EL (cell line): Measurements from ENCODE around the gene DPF3.

ENCODE experiments used
- DNase-seq: peaks from one replicate; pipeline ENCODE4 v3.0.0-alpha.2; 2016

Gene DPF3

GRCh38 chr14:72893636-72894322 is at the start of gene DPF3:
Gene DPF3, minus strand, starts transcription at chr14:72894101. Its CDS starts 13 bp downstream, at chr14:72894088.
- DNase-seq = peak; percentile 98

GRCh38 chr14:72942934-72943333 is 49.0 kb upstream of the DPF3 start:
- DNase-seq = no peak

GRCh38 chr14:72941286-72941985 is 47.5 kb upstream of the DPF3 start:
- DNase-seq = no peak

DNA sequence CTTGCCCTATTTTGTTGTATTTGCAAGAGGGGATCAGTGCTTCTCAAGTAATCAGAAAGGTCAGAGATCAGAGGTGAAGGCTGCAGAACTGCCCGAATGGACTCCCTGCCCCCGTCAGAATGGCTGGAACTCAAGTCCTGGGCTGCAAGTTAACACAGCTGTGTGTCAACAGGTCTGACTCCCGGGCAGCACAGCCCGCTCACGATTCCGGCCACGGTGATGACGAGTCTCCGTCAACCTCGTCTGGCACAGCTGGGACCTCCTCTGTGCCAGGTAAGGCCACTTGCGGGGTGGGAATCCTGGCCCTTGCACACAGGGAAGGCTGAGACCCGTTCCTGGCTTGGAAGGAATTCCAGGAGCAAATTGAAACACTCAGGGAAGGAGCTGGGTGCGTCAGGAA is 45.7 kb upstream of the DPF3 start:
- no peak for DNase-seq

DNA sequence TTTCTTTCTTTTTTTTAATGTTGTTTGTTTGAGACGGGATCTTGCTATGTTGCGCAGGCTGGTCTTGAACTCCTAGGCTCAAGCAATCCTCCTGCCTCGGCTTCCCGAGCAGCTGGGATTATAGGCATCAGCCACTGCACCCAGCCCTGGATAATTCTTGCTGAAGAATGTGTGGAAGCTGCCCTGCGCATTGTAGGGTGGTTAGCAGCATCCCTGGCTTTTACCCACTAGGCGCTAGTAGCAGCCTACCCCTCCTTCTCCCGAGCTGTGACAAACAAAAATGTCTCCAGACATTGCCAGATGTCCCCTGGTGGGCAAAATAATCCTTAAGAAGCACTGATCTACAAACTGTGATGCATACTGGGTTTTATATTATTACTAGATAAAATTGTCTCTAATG is 39.0 kb upstream of the DPF3 start:
- no peak for DNase-seq

DNA sequence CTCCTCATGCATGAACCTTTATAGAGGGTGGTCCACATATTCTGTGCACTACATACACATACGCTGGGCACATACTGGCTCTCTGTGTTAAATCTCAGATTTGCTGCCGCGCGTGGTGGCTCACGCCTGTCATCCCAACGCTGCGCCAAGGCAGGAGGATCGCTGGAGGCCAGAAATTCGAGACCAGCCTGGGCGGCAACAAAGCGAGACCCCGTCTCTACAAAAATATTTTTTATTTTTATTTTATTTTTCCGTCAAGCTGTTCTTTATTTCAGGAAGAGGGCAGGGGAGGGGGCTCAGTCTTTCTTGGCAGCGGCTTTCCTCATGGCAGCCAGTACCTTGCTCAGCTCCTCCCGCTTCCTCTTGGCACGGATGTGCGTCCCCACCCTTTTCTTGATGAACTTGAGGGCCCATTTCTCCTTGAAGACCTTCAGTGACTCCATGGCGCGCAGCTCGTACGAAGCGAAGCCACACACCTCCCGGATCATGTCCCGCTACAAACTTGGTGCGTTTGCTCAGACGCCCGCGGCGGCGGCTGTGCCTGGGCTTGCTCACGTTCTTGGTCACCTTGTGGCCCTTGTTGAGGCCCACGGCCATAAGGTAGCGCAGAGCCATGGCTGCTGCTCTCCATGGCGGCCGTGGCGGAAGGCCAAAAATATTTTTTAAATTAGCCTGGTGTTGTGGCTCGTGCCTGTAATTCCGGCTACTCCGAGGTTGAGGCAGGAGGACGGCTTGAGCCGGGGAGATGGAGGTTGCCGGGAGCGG is 35.6 kb upstream of the DPF3 start:
- no peak for DNase-seq

DNA sequence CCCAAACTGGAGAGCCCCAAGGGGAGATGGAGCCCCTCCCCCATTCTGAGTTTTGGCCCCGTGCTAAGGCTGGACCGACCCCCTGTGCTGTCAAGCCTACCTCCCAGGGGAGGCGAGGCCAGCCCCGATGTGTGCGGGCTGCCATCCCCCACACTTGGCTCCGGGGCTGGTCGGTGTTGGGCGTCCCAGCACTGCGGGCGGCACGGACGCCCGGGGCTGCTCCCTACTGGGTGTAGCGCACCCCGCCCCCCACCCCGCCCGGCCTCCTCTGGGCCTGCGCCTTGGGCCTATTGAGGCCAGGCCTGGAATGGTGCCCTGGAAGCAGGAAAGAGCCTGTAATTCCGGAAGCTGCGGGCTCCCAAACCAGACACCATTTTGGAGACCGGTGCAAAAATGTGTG is 35.0 kb upstream of the DPF3 start:
- no peak for DNase-seq

DNA sequence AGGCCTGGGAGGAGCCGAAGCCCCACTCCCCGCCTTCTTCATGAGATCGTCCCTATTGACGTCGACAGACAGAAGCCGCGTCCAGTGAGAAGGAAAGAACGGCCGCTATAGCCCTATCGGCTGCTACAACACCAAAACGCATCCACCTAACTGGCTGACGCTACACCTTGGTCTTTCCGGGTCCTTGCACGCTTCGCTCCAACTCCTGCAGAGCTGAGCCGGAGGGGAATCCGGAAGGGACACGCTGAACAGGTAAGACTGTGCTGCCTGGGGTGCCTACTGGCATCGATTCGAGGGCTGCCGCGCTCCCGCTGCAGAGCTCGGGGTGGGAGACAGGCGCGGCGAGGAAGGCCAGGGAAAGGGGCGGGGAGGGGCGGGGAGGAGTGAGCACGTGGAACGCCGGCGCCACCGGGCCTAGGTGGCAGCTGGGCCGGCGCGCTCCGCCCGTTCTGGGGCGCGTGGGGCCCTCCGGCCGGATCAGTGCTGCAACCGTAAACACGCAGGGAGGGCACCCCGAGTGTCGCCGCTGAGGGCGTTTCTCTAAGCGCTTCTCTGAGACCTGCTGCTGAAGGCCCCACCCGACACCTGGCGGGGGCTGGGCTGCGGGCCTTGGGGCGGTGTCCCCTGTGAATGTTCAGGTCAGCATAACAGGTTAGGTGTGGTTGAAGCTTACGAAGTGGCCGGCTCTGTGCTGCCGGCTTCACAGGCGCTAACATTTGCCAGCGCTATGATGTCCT is 32.6 kb upstream of the DPF3 start, which contains the start of gene DCAF4:
DCAF4 (plus strand) TSS at position 173 of the 737 bp plus-strand sequence. CDS start 11,515 bp downstream, outside the sequence.
- DNase-seq = peak; percentile 99

DNA sequence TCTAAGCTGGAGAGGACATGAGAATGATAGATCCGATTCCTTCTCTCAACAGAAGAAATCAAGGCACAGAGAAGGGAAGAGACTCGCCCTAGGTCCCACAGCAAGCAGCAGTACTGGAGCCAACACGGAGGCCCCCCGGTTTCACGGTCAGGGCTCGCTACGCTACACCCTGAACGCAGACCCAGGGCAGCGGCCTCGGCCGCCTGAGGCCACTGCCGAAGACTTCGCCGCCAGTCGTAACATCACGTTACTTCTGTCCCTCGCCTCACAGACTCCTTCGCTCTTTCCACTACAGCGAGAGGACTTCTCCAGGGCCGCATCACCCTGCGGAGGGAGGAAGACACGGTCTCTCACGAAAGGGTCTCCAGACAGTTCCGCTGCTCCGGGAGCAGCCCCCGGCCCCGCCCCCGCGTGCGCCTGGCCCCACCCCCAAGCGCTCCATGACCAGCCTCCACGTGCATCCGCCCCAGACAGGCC is 32.0 kb upstream of the DPF3 start:
- no peak for DNase-seq

- no peak for DNase-seq
Measured at GRCh38 chr14:72925171-72925759, 31.4 kb upstream of the DPF3 start.

DNA sequence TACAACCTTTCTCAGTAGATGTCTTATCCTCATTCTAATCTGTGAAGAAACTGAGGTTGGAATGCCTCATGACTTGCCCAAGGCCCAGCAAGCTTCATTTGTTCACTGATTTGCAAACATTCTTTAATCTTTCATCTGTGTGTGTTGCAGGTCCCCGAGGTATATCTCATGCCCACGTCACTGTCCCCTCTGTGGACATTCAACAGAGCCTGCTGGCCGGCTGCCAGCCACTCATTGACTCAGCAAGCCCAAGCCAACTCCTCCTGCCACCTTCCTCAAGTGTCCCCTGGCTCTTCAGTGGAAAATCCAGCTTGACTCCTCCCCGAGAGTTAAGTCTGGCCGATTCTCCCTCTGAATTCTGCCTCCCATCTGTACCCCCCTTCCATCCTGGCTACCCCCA is 30.4 kb upstream of the DPF3 start:
- DNase-seq = no peak

GRCh38 chr14:72921396-72921795 is 27.5 kb upstream of the DPF3 start:
- no peak for DNase-seq

DNA sequence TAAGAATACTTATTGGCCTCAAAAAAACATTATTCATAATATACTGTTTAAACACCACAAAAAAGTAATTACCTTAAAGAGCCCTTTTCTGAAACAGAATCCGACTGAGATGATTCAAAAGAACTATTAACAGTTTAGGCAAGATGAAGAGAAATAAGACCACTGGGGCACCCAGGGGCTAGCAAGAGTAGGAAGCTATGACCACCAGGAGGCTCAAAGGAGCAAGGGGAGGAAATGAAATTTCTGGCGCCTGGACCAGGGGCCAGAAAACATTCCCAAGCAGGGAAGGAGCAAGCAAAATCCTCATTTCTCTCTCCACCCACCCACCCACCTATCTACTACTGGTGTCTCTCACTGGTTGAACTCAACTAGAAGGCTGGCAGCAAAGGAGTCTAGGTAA is 26.1 kb upstream of the DPF3 start:
- DNase-seq = no peak

DNA sequence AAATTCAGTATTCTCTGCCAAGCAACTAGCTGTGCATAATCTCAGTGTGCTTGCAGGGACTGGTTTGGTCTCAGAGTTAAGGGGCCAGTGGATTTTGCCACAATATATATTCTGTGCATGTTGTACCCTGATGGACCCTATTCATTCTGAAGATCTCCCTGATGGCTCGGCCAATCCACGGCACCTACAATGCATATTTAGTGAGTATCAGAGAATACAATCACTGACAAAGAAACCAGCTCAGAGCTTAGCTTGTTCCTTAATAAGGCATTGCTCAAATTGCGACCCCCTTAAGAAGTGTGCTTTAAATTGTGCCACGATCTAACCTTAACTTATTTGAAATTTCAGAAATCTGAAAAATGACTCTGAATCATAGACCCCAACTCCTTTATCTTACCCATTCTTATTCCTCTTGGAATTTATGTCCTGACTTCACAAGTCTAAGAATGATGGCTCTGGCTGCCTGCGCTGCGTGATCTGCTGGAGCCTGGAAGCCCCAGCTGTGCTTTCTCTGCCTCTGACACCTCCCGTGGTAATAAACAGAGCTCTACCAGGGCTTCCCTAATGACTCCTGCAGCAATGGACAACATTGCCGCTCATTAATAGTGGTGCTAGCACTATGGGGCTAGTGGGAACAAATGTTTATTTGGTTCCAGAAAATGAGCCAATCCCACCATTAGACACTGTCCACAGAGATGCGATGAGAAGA is 23.3 kb upstream of the DPF3 start:
- no peak for DNase-seq

DNA sequence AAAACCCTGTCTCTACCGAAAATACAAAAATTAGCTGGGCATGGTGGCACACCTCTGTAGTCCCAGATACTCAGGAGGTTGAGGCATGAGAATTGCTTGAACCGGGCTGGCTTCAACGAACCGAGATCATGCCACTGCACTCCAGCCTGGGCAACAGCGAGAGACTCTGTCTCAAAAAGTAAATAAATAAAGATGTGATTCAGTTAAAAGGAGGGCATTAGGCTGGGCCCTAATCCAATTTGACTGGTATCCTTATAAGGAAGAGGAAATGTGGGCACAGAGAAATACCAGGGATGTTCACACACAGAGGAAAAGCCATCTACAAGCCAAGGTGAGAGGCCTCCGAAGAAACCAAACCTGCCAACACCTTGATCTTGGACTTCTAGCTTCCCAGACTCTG is 22.3 kb upstream of the DPF3 start:
- peak; percentile 49 for DNase-seq

DNA sequence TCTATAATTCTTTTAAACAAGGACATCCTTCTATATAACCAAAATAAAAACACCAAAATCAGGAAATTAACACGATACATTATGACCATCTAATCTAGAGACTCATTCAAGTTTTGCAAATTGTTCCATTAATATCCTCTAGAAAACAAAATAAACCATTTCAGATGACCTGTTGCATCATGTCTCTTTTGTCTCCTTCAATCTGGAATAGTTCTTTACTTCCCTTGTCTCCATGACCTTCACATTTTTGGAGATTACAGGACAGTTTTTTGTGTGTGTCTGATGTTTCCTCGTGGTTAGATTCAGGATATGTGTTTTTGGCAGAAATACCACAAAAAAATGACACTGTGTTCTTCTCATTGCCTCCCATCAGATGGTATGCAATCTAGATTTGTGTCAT is 19.9 kb upstream of the DPF3 start:
- DNase-seq = no peak

- no peak for DNase-seq
Measured at GRCh38 chr14:72909163-72909562, 15.3 kb upstream of the DPF3 start.

DNA sequence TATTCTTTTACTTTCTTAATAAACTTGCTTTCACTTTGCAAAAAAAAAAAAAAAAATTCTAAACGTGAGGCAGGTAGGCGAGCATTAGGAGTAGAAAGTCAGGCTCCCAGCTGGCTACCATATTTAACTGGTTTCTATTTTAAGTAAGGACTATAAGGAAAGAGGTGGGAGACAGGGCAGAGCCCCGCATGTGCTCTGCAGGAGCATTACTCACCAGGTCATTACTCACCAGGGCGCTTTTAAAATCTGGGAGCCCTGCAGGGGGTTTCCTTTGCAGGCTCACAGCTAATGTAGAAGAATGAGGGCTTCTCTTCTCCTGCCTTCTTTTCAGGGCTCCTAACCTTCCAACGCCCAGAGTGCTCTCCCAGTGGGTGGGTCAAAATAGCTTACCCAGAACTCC is 14.0 kb upstream of the DPF3 start:
- peak; percentile 92 for DNase-seq

DNA sequence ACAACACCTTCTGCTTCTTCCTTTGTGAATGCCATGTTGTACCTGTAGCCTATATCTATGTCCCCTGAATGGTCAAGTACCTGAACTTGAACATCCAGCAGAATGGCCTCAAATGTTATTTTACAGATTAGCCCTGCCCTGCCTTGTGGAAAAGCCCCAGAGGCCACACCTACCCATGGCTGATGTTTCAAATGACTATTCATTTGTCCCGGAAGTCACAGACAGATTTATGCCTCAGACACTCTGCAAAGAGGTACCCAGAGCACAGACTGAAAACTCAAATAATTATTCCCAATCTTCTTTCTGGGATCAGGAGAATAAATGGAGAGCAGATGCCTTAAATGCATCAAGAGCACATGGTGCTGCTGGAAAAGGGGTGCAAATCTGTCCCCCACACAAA is 13.0 kb upstream of the DPF3 start:
- peak; percentile 51 for DNase-seq

- peak; percentile 91 for DNase-seq
Measured at GRCh38 chr14:72906316-72906715, 12.4 kb upstream of the DPF3 start.

- DNase-seq = peak; percentile 83
Measured at GRCh38 chr14:72904840-72905561, 11.1 kb upstream of the DPF3 start.
